Activated CD4-positive, alpha-beta T cell treated with anti-CD3 and anti-CD28 coated beads, Interleukin-2, Interleukin-4, amounts not matched to agents 100 ng/mL and 50 ng/mL, durations not matched to agents 16 hours and 8 hours (primary cell): ENCODE results near the gene COX19.
"Not testable (repeated sequence)": the region's sequence is repeated elsewhere in the genome, so short reads cannot be mapped to it uniquely, and the experiment has no call there.

Experiments
- DNase-seq: peaks from one replicate; pipeline ENCODE4 v3.0.0-alpha.2; 2020; ENCODE audit warnings: low spot score

COX19 gene

DNA sequence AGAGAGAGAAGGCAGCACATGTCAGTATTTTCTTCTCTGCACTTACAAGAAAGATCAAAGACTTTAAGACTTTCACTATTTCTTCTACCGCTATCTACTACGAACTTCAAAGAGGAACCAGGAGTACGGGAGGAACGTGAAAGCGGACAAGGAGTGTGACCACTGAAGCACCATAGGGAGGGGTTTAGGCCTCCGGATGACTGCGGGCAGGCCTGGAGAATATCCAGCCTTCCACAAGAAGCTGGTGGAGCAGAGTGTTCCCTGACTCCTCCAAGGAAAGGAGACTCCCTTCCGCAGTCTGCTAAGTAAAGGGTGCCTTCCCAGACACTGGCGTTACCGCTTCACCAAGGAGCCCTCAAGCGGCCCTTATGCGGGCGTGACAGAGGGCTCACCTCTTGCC is 14.4 kb downstream of the COX19 start:
- DNase-seq, result not testable (repeated sequence)

- no peak for DNase-seq
These were observed 15.0 kb downstream of the COX19 start for GRCh38 chr7:960269-960871.

GRCh38 chr7:959740-960139 is 15.6 kb downstream of the COX19 start:
- DNase-seq, result not testable (repeated sequence)

- DNase-seq, result no peak
These were observed 16.1 kb downstream of the COX19 start for GRCh38 chr7:959271-959670.

GRCh38 chr7:958221-959200 is 16.8 kb downstream of the COX19 start:
- no peak for DNase-seq

DNA sequence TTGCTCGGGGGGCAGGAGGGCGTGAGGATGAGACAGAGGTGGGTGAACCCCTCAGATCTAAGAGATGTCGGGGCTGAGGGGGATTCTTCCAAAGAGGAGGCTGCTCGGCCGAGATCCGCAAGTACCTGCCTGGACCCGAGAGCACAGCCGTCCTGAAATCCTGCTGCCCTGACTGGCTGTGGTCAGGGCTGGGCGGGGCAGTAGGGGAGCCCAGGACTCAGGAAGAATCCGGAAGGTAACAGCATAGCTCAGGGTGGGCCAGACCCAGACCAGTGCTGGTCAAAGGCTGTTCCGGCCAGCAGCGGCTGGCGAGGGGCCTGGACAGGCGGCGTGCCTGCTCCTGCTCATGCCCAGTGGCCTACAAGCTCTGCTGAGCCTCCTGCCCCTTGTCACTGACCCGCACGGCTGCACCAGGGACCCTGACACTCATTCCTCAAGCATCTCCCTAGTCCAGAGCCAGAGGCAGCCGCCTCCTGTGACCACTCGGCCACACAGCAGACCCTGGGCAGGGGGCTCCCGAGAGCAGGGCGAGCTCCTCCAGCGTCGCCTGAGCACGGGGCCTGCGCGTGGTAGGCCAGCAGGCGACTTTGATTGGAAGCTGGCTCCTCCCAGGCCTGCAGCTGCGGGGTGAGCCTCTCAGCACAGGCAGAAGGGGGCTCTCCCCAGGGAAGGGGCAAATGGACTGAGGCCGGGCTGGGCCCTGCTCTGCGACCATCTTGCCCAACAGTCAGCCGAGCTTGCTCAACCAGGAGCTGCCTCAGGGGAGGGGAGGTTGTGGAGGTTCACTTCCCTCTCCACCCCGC is 17.7 kb downstream of the COX19 start:
- DNase-seq, result no peak

DNA sequence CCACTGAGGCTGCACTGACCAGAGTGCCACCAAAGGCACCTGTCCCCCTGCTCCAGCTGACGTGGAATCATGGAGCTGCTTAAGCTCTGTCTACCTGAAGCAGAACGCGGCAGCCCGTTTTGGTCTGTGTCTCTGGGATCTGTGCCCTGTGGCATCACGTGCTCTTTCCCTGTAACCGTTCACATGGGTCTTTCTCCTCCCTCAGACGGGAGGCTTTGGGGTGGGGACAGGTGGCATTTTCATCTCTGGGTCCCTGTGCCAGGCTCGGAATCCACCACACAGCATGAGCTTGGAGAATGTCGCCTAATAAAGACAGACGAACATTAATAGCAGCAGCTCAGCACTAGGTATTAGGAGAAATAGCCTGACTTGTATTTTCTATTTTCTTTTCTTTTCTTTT is 19.3 kb downstream of the COX19 start:
- DNase-seq, result no peak

GRCh38 chr7:954330-955238 is 20.8 kb downstream of the COX19 start, which contains the start of gene ADAP1:
TSS of gene ADAP1 (minus strand) at chr7:954680. CDS start at chr7:954477, 203 bp downstream.
- no peak for DNase-seq

DNA sequence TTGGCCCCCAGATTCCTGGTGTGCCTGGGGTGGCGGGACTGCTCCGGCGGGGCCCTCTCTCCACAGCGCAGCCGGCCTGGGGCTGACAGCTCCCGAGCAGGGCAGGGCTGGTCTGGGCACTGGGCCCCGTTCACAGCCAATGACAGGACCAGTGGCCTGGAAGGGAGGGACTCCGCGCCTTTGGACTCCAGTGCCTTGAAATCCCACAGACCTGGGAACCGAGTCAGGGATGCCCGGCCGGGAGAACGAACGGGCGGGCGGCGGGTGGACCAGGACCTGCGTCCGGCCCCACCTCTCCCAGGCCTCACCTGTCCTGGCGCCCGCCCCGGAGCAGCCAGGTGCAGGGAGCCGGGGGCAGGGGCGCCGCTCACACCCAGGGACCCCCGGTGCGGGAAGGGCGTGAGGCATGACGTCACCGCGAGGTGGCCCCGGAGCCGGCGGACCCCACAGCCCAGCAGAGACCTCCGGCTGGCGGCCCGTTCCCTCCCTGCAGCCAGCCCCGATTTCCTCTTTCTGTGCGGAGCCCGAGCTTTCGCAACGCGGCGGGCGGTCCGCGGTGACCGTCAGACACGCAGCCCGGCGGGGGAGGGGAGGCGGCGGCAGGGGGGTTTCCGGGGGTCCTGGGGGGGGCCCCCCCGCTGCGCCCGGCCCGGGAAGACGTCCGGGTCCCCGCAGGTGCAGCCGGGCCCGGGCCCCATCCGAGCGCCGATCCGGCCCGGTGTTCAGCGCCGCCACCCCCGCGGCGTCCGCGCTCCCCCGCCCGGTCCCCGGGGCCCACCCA is 21.6 kb downstream of the COX19 start:
- no peak for DNase-seq

DNA sequence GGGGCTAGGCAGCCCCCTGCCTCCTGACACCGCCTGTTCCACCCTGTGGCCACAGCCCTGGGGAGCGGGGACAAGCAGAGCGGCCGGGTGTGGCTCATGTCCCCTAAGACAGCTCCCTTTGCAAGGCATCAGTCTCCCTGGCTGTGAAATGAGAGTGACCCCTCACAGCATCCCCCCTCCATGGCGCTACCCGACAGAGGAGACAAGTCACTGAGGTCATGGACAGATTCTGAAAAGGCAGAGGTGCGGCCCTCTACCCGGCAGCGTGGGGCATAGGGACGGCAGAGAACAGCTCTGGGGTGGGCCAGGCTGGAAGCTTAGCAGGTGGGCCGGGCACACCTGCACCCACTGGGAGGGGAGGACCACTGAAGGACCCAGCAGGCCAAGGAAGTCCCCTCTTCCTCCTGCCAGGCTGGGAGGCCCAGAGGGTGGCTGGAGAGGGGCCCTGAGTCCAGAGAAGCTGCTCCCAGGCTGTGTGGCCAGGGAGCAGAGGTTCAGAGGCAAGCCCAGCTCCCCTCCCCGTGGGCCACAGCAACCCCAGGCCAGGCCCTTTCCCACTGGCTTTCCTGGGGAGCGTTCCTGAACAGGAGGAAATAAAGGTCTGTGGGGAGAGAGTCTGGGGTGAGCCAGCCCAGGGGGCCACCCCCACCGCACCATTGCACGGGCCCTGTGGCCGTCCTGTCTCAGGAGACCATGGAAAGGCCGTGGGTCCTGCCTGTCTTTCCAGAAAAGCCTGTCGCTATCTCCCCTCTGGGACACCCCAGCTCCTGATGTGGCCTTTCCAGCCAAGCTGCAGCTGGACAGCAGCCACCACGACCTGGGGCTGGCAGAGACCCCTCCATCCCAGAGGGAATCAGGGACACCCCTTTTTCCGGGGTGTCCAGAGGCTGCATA is 22.6 kb downstream of the COX19 start:
- no peak for DNase-seq

GRCh38 chr7:951881-952547 is 23.3 kb downstream of the COX19 start:
- DNase-seq, result no peak

- DNase-seq, result no peak
These were observed 26.1 kb downstream of the COX19 start for GRCh38 chr7:949021-949934.

GRCh38 chr7:947391-948210 is 27.7 kb downstream of the COX19 start:
- no peak for DNase-seq

- no peak for DNase-seq
These were observed 28.9 kb downstream of the COX19 start for GRCh38 chr7:946256-946996.

GRCh38 chr7:945556-946255 is 29.6 kb downstream of the COX19 start:
- DNase-seq, result no peak

DNA sequence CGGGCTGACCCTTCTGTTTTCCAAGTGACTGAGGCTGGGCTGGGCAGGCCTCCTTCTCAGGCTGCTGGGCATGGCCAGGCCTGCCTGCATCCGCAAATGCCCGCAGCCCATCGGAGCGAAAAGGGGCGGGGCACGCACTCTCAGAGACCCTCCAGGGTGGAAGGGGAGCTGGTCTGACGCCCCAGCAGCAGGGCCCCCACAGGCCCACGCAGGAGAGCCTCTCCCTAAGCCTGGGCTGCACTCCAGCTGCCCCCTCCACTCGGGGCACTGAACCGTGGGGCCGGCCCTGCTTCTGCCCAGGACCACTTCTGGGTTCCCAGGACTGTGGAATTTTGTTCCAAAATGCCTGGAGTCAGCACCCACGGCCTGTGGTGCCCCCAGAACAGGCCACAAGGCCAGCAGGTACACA is 30.2 kb downstream of the COX19 start:
- DNase-seq, result no peak
